PFSK-1 (cell line): Measurements from ENCODE around the gene OR10D3.

Source experiments
- POLR2AphosphoS5 ChIP-seq: IDR thresholded peaks from 2 replicates; pipeline ENCODE4 v1.6.1; 2012; ENCODE audit warnings: low read depth, mild to moderate bottlenecking, control low read depth, low read length, moderate library complexity
- TF ChIP-seq, protein P1 (sequence below), 2 experiments: IDR thresholded peaks; 2 replicates each; pipeline versions ENCODE4 v1.6.1 to v1.8.0; 2011 to 2012; ENCODE audit warnings: low read depth in 2 of 2, low read length in 2 of 2, control low read depth in 1 of 2, inconsistent platforms in 1 of 2, mild to moderate bottlenecking in 1 of 2, moderate library complexity in 1 of 2; ENCODE audit not compliant: insufficient read depth in 1 of 2

DNA sequence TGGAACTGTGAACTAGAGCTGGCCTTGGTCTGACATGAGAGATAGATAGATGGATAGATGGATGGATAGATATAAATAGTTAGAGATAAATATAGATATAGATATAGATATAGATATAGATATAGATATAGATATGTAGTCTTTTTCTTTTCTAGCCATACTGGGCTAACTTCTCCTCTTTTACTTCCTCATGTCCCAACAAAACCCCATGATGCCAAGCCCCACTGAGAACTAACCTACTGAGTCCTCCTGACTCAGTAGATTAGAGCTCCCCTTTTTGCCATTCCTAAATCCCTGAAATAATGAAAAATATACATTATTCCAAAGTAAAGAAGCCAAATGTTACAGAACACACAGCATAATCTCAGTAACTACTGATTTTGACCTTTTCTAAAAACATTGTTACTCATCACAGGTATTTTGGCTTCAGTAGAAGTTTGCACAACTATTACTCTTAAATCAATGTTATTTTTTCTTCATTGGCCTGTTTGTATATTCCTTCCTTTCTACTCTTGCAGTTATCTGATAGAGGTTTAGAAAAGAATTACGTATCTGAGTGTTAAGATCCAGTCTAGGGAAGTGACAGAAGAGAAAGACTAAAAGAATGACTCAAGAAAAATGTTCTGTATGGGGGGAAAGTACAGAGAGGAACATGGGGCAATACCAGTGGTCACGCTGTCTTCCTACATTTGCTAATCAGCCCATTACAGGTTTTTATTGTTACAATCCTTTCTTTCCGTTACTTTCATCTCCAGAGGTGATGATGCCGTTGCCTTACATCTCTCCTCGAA, 6.0 kb upstream of the OR10D3 start:
- TF ChIP-seq, protein P1, sequence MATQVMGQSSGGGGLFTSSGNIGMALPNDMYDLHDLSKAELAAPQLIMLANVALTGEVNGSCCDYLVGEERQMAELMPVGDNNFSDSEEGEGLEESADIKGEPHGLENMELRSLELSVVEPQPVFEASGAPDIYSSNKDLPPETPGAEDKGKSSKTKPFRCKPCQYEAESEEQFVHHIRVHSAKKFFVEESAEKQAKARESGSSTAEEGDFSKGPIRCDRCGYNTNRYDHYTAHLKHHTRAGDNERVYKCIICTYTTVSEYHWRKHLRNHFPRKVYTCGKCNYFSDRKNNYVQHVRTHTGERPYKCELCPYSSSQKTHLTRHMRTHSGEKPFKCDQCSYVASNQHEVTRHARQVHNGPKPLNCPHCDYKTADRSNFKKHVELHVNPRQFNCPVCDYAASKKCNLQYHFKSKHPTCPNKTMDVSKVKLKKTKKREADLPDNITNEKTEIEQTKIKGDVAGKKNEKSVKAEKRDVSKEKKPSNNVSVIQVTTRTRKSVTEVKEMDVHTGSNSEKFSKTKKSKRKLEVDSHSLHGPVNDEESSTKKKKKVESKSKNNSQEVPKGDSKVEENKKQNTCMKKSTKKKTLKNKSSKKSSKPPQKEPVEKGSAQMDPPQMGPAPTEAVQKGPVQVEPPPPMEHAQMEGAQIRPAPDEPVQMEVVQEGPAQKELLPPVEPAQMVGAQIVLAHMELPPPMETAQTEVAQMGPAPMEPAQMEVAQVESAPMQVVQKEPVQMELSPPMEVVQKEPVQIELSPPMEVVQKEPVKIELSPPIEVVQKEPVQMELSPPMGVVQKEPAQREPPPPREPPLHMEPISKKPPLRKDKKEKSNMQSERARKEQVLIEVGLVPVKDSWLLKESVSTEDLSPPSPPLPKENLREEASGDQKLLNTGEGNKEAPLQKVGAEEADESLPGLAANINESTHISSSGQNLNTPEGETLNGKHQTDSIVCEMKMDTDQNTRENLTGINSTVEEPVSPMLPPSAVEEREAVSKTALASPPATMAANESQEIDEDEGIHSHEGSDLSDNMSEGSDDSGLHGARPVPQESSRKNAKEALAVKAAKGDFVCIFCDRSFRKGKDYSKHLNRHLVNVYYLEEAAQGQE (IDR thresholded peaks at IDR 0.05; ENCODE audit: insufficient read depth in 1 of 2, low read depth in 2 of 2, low read length in 2 of 2), result no peak
- no peak for TF ChIP-seq POLR2AphosphoS5
